ENCODE measurements around the gene IFT88. TPM values are rescaled to one million over a fixed set of nuclear protein-coding genes. Genes with fewer than 3 reads are reported as not detected.

Gene IFT88
- total and polyA plus RNA-seq, 2 of the 4 experiments (the other 2 are of a cell fraction), result 5.5 to 8.6 TPM

DNA sequence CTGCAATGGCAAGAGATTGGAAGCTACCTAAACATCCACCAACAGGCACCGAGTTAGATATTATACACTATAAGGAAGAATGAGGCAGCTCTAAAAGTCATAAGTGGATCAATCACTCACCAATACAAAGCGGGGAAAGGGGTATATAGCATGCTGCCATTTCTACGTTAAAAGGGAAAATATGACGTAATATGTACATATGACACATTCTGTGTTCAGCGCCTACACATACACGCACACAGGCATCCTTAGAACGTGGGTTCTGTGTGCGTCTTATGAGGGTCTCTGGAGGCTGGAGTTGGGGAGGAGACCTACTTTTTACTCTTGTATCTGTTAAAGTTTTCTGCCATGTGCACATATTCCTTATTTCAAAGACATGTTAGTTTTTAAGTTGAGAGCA is 142.4 kb downstream of the IFT88 start:
- TF ChIP-seq RCOR1 (IDR thresholded peaks at IDR 0.05; ENCODE audit: insufficient replicate concordance, low read length), result no peak
- TF ChIP-seq, protein P1, sequence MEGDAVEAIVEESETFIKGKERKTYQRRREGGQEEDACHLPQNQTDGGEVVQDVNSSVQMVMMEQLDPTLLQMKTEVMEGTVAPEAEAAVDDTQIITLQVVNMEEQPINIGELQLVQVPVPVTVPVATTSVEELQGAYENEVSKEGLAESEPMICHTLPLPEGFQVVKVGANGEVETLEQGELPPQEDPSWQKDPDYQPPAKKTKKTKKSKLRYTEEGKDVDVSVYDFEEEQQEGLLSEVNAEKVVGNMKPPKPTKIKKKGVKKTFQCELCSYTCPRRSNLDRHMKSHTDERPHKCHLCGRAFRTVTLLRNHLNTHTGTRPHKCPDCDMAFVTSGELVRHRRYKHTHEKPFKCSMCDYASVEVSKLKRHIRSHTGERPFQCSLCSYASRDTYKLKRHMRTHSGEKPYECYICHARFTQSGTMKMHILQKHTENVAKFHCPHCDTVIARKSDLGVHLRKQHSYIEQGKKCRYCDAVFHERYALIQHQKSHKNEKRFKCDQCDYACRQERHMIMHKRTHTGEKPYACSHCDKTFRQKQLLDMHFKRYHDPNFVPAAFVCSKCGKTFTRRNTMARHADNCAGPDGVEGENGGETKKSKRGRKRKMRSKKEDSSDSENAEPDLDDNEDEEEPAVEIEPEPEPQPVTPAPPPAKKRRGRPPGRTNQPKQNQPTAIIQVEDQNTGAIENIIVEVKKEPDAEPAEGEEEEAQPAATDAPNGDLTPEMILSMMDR (conservative IDR thresholded peaks at IDR 0.05; ENCODE audit: low read depth, low read length), result no peak
- peak; percentile 80 for TF ChIP-seq CEBPB (IDR thresholded peaks at IDR 0.05; ENCODE audit: low read depth, low read length)
- TF ChIP-seq MAFK (IDR thresholded peaks at IDR 0.05; ENCODE audit: low read depth, low read length), result no peak
- TF ChIP-seq FOS (IDR thresholded peaks at IDR 0.05; ENCODE audit: low read depth, low read length), result no peak
- intact Hi-C loops (cut with micrococcal nuclease) (no loop called here), dilution Hi-C loops (cut with HindIII; ENCODE audit: low sequenced_read_pairs, unreplicated experiment) (no loop called here), in situ Hi-C loops (cut with MboI; ENCODE audit: low sequenced_read_pairs) (loop anchor here (5.0 to 25.0 kb wide), 3 partner anchors 118 to 522 kb away; partner anchors contain the start of gene GJB2)
- Histone ChIP-seq H3K9me1 (ENCODE audit: insufficient read depth, low read length) (0 out of 2 replicates have a peak, but pooled peaks cover 4% of the 10 kb centered on the region), H3K9me3 (ENCODE audit: control insufficient read depth, insufficient read depth, low read length) (no peaks in the 10 kb centered on the region), H3K4ac (ENCODE audit: low read depth, low read length) (no peak overlapping the region), H4K91ac (ENCODE audit: insufficient read depth, low read depth, low read length) (no peak overlapping the region), H2BK15ac (ENCODE audit: low read depth, low read length) (no peak overlapping the region), H4K5ac (ENCODE audit: low read depth, low read length) (no peak overlapping the region), H2BK5ac (ENCODE audit: low read depth, low read length, poor library complexity, severe bottlenecking) (no peak overlapping the region), H2BK20ac (ENCODE audit: low read depth, low read length) (no peak overlapping the region), H3K36me3 (ENCODE audit: control insufficient read depth, insufficient read depth, low read length) (no peaks in the 10 kb centered on the region), H3K18ac (ENCODE audit: low read depth, low read length) (no peak overlapping the region), H2AFZ (replicated peaks; ENCODE audit: low read length, poor library complexity) (no peak overlapping the region), H2AK9ac (replicated peaks; ENCODE audit: low read depth, low read length, poor library complexity) (no peak overlapping the region), H3K9ac (ENCODE audit: low read depth, low read length) (no peak overlapping the region), H3K4me2 (ENCODE audit: low read depth, low read length) (no peak overlapping the region), H2AK5ac (ENCODE audit: low read depth, low read length) (no peak overlapping the region), H3K27ac (ENCODE audit: insufficient read depth, low read length) (no peak overlapping the region), H3K79me1 (ENCODE audit: low read depth in 1 of 2, low read length in 2 of 2) (no peaks in the 10 kb centered on the region), H3K56ac (ENCODE audit: extremely low read depth, insufficient read depth, low read length) (no peak overlapping the region), H4K20me1 (ENCODE audit: insufficient read depth, low read length) (no peaks in the 10 kb centered on the region), H3K23ac (ENCODE audit: low read depth, low read length) (no peak overlapping the region), H2BK120ac (ENCODE audit: low read depth, low read length) (no peak overlapping the region), H3K27me3 (ENCODE audit: control insufficient read depth, insufficient read depth, low read length) (peaks cover 2% of the 10 kb centered on the region), H3K4me3 (ENCODE audit: insufficient read depth, low read depth, low read length) (no peak overlapping the region), H3K4me1 (ENCODE audit: control insufficient read depth, insufficient read depth, low read length) (peaks cover 3% of the 10 kb centered on the region), H4K8ac (ENCODE audit: low read depth in 2 of 2, low read length in 2 of 2) (no peak overlapping the region), H3K14ac (replicated peaks; ENCODE audit: low read depth, low read length) (no peak overlapping the region)
- ChIA-PET POLR2A (ENCODE audit: unreplicated experiment) (no interaction called here), CTCF (interaction anchor here (0.7 kb wide), 1 partner anchor 56 kb away, joined by 3 read pairs; no protein-coding TSS in a partner anchor)
- no TSS peak for BruUV-seq (replicated peaks)
- WGBS, 2 experiments (ENCODE audit: extremely low coverage in 2 of 2, insufficient read length in 1 of 2), result no CpG with 5 or more reads among the region's 8 CpGs
- ATAC-seq (ENCODE audit: low read depth), result no peak
- DNase-seq, result no peak

All from IMR-90 (cell line).